ENCODE data around the gene RPL35A.
A peak's percentile ranks its signal among the peaks of the same experiment; 100 is the strongest.
"Not testable (repeated sequence)": the region's sequence is repeated elsewhere in the genome, so short reads cannot be mapped to it uniquely, and the experiment has no call there.

RPL35A gene

GRCh38 chr3:197953325-197953724 lies 3.3 kb downstream of the RPL35A start:
- no peak for DNase-seq

DNA sequence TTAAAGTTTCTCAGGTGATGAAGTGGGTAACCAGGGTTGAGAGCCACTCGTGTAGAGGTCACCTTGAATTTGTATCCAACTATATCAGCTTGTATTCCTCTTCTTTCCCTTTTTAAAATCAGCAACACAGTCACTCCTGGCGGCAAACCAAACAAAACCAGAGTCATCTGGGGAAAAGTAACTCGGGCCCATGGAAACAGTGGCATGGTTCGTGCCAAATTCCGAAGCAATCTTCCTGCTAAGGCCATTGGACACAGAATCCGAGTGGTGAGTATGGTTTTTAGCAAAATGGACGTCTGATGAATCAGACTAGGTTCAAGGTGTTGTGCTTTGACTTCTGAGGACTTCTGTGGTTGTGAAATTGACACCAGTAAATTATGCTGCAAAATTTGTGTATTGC lies 3.9 kb downstream of the RPL35A start:
- DNase-seq: no peak

GRCh38 chr3:197955892-197956477 lies 6.0 kb downstream of the RPL35A start:
- DNase-seq: no peak

DNA sequence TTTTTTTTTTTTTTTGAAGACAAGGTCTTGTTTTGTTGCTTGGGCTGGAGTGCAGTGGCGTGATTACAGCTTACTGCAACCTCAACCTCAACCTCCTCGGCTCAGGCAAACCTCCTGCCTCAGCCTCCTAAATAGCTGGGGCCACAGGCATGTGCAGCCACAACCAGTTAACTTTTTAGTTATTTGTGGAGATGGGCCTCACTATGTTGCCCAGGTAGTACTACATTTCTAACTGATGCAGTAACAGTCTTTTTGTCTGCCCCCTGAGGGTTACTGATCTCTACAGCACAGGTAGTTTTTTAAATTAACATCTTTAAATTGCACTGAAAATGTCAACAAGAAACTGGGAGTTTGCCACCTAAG lies 6.6 kb downstream of the RPL35A start:
- no peak for DNase-seq

DNA sequence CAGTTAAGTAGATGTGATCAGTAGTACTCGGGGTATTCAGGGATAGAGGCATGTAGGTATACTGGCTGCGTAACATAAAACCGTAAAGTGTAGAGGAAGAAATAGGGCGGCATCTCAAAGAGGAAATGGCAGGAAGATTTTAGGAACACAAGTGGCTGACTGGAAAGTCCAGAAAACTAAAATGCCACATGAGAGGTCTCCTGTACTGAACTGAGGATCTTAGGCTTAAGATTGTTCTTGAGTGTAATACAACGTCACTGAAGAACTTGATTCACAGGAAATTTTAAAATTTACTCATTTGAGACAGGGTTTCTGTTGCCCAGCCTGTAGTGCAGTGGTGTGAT lies 7.8 kb downstream of the RPL35A start:
- DNase-seq: no peak

GRCh38 chr3:197958346-197958745 lies 8.4 kb downstream of the RPL35A start:
- DNase-seq: no peak

- not testable (repeated sequence) for DNase-seq
Measured at GRCh38 chr3:197958848-197959247, 8.9 kb downstream of the RPL35A start.

GRCh38 chr3:197959500-197959890 lies 9.5 kb downstream of the RPL35A start:
- no peak for DNase-seq

- peak; percentile 58 for DNase-seq
Measured at GRCh38 chr3:197959891-197960693, 10.1 kb downstream of the RPL35A start, which contains the start of gene LMLN. Gene LMLN, plus strand, starts transcription at chr3:197960217. Its CDS starts 29 bp downstream, at chr3:197960246.

DNA sequence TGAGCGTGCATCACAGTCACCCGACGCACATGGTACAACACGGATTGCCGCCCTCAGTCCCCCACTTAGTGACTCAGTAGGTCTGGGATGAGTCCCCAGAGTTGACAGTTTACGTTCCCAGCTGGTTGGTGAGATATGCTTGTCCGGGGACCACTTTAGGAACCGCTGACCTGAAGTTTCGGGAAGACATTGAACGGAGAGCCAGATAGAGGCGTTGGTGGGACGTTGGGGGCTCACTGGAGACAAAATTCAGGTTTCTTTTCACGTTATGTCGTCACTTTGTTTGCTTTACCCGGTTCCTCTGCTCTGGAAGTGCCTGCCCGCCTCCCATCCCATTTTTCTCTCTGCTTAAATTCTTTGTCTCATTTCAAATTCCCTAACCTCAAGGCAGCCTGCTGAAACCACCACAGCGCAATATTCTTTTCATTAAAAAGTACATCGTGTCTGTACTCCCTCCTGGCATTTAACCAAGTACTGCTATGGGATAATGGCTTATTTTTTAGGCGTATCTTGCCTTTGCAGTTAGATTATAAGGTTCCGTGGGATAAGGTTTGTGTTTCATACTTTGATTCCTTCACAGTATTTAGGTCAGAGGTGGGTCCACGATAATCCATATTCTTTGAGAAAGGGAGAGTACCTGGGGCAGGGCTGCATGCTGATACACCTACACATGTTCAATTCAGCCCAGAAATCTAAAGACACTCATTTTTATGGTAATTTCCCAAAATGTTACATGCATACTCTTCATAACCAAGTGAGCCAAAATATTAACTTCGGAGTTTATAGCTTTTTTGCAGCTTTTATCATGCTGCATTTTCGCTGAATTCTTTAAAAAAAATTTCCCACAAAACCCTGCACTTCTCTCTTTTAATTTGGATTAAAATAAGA lies 10.9 kb downstream of the RPL35A start:
- no peak for DNase-seq

- DNase-seq: no peak
Measured at GRCh38 chr3:197961582-197961945, 11.6 kb downstream of the RPL35A start.

DNA sequence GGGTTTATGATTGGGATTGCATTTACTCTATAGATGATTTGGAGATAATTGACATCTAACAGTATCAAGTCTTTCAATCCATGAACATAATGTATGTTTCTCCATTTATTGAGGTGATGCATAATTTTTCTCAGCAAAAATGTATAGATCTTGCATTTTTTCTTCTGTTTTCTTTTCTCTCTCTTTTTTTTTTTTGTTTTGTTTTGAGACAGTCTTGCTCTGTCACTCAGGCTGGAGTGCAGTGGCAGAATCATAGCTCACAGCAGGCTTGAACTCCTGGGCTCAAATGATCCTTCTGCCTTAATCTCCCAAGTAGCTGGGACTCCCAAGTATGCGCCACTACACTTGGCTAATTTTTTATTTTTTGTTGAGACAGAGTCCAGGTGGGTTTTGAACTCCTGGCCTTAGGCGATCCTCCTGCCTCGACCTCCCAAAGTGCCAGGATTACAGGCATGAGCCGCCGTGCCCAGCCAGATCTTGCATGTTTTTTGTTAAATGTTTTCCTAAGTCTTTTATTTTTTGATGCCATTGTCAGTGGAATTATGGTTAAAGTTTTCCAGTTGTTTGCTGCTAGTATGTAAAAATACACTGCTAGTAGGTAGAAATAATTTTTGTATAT lies 13.1 kb downstream of the RPL35A start:
- DNase-seq: no peak

- not testable (repeated sequence) for DNase-seq
Measured at GRCh38 chr3:197967337-197967989, 17.5 kb downstream of the RPL35A start.

DNA sequence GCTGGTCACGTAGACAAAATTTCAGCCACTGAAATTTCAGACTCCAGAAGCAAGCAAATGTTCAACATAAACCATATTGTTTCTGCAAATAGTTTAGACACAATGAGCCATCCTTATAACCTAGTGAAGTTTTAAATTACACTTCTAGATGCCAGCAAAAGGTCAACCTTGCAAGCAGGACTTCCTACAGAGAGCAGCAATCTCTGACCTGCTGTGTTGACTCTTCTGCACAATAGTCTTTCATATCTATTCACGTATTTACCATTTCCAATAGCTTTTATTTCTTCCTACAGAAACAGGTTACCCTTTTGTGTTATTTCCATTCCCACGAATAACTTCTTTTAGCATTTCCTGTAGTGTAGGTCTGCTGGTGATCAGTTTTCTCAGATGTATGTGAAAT lies 20.6 kb downstream of the RPL35A start:
- no peak for DNase-seq

DNA sequence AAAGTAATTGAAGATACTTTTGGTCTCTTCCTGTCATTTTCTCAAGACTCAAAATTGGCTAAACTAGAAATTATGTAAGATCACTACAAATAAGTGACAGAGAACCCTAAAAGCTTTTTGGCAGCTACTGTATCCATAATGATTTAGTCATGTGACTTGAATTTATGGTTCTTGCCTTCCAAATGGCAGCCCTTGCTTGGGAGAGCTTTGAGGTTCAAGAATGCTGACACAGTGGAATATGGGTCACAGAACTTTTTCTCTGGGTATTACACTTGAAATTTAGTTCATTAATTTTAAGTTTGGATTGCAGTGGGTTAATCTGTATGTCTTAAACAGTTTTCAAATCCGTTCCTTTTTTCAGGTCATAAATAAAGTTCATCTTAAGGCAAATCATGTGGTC lies 24.0 kb downstream of the RPL35A start:
- DNase-seq: no peak

GRCh38 chr3:197975311-197975710 lies 25.3 kb downstream of the RPL35A start:
- DNase-seq: no peak

GRCh38 chr3:197983076-197983475 lies 33.1 kb downstream of the RPL35A start:
- no peak for DNase-seq

DNA sequence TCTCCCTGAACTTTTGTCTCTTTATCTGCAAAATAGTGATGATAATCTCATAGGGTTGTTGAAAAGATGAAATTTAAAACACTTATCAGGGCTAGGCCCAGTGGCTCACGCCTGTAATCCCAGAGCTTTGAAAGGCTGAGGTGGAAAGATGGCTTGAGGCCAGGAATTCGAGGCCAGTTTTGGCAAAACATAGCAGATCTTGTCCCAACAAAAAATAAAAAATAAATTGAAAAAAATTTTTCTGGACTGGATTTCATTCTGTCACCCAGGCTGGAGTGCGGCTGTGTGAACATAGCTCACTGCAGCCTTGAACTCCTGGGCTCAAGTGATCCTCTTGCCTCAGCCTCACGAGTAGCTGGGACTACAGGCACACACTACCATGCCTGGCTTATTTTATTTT lies 39.7 kb downstream of the RPL35A start:
- no peak for DNase-seq

DNA sequence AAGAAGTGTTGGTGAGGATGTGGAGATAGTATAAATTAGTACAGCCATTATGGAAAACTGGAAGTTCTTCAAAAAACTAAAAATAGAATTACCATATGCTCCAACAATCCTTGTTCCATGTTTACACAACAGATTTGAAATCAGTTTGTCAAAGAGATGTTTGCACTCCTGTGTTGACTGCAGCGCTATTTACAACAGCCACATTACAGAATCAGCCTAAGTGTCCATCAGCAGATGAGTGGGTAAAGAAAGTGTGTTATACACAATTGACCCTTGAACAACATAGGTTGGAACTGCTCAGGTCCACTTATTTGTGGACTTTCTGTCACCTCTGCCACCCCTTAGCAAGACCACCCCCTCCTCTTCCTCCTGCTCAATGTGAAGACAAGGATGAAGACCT lies 44.7 kb downstream of the RPL35A start:
- no peak for DNase-seq

GRCh38 chr3:197996855-197997254 lies 46.9 kb downstream of the RPL35A start:
- no peak for DNase-seq

- DNase-seq: no peak
Measured at GRCh38 chr3:197997936-197998335, 47.9 kb downstream of the RPL35A start.

Measured in 8988T (cell line).